NK-92 (cell line): ENCODE measurements around the gene ERC1.
"Not testable (repeated sequence)": the region's sequence is repeated elsewhere in the genome, so short reads cannot be mapped to it uniquely, and the experiment has no call there.

Experiments used
- DNase-seq: peaks from one replicate; lab custom pipeline; 2025; ENCODE audit not compliant: unreplicated experiment; lab: John Stamatoyannopoulos, UW

Gene ERC1

DNA sequence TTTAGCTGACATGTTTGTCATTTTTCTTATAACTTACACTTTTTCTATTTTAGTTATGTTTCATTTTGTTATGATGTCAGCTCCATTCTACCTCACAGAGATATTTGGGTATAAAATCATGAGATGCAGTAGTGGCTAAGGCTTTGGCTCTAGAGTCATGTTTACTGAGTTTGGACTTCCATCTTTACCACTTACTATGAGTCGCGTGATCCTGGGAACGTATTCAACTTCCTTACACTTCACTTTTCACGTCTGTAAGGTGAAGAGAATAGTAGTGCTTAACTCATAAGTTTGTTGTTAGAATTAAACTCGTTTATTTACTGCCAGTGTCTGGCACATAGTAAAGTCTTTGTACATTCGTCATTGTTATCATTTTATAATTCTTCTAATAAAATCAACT lies 126.3 kb downstream of the ERC1 start:
- no peak for DNase-seq

- DNase-seq = peak; percentile 12
Measured at GRCh38 chr12:1117970-1118563, 127.0 kb downstream of the ERC1 start.

DNA sequence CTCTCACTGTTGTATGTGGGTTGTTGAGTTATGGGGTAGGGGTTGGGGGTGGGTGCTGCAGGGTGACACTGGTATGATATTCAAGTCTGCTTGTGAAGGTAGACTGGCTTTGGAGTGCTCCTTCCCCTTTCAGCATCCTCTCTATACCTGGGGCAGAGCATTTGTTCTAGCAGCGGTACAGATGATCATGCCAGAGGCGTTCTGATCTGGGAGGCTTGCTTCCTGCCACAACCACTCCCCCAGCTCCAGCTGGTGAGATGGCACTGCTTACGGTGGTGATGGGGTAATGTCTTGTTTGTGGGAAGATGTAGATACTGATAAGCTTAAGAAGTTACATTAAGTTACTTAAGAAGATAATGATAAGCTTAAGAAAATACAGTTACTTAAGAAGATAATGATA lies 131.8 kb downstream of the ERC1 start:
- DNase-seq = no peak

GRCh38 chr12:1126091-1126490 lies 135.1 kb downstream of the ERC1 start:
- DNase-seq = no peak

DNA sequence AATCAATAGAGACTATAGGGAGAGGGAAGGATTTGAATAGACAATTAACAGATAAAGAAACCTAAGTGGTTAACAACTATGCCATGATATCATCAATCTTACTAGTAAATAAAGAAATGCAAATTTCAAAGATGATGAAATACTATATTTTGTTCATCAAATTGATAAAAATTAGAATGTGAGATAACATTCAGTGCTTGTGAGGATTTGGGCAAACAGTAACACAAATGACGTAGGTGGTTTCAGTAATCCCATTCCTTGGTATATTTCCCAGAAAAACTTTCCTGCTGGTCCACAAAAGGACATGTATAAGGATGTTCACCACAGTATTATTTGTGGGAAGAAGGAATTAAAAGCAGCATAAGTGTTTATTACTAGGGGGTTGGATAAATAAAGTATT lies 136.0 kb downstream of the ERC1 start:
- no peak for DNase-seq

DNA sequence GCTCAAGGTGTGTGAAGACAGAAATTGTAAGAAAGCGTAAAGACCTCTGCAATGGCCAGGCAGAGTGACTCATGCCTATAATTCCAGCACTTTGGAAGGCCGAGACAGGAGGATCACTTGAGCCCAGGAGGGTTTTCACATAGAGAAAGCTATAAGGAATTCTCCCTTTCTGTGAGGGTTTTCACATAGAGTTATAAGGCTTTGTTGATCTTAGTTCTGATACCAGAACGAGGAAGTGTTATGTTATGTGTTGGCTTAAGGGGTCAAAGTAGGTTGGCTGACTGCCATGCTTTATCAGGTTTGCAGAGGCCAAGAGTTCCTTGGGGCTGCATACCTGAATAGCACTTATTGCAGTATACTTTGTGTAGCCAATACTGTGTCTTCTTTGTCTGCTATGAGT lies 139.1 kb downstream of the ERC1 start:
- DNase-seq = no peak

GRCh38 chr12:1130571-1130970 lies 139.5 kb downstream of the ERC1 start:
- no peak for DNase-seq

DNA sequence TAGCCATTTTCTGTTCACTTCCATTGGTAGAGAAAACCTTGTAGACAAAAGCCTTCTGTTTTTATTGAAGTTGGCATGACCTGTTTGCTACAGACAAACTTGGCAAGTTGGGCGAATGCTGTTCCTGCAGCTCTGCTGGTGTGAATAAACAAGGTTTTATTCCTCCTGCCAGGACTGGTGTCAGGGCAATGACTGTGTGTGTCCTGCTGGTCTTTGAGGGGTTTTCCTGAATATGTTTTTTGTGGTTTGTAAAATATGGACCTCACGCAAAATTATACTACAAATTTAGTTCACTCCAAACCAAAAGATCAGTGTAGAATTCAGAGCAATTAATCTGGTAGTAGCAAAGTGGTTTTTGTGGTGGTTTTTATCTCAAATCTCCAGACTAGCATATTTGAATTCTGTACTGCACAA lies 140.8 kb downstream of the ERC1 start:
- no peak for DNase-seq

- DNase-seq = no peak
Measured at GRCh38 chr12:1132311-1132710, 141.3 kb downstream of the ERC1 start.

- DNase-seq = no peak
Measured at GRCh38 chr12:1138691-1139090, 147.7 kb downstream of the ERC1 start.

DNA sequence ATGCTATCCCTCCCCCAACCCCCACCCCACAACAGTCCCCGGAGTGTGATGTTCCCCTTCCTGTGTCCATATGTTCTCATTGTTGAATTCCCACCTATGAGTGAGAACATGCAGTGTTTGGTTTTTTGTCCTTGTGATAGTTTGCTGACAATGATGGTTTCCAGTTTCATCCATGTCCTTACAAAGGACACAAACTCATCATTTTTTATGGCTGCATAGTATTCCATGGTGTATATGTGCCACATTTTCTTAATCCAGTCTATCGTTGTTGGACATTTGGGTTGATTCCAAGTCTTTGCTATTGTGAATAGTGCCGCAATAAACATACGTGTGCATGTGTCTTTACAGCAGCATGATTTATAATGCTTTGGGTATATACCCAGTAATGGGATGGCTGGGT lies 155.7 kb downstream of the ERC1 start:
- DNase-seq = not testable (repeated sequence)

GRCh38 chr12:1147821-1148220 lies 156.8 kb downstream of the ERC1 start:
- no peak for DNase-seq

DNA sequence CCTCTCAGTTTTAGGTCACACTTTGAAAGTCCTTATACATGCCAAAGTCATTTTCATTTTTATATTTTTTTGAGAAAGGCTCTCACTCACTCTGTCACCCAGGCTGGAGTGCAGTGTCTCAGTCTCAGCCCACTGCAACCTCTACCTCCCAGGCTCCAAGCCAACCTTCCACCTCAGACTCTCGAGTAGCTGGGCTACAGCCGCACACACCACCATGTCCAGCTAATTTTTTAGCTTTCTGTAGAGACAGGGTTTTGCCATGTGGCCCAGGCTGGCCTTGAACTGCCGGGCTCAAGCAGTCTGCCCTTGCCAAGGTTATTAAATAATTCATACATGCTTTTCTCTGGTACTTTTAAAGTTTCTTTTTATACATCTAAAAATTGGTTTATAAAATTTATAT lies 166.0 kb downstream of the ERC1 start:
- no peak for DNase-seq

- DNase-seq = no peak
Measured at GRCh38 chr12:1161197-1161596, 170.2 kb downstream of the ERC1 start.

DNA sequence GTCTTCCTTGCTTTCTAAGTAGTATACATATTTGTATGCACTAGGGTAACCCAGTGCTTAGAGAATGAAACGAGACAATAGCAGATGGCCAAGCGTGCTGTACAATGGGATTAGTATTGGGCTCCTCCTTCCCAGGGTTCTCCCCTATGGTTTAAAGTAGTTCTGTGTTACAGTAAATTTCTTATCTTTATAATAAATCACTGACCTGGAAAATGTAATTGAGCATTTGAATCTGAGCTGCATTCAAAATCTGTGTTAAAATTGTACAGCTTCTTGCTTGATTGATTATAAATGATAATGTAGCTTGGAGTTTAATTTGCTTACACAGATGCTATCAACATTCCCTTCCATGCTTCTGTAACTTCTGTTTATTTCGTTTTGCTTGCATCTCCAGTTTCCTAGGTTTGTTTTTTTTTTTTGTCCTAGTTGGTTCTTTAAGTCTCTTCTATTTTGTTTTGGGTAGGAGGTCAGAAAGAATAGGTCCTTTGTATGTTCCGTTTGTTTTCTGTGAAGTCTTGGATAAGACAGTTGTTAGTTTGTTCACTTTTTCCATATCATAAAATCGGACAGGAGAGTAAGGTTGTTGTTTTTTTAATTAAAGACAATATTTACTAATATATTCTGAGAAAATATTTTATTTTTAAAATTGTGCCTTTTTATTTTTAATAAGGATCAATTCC lies 171.2 kb downstream of the ERC1 start:
- no peak for DNase-seq

DNA sequence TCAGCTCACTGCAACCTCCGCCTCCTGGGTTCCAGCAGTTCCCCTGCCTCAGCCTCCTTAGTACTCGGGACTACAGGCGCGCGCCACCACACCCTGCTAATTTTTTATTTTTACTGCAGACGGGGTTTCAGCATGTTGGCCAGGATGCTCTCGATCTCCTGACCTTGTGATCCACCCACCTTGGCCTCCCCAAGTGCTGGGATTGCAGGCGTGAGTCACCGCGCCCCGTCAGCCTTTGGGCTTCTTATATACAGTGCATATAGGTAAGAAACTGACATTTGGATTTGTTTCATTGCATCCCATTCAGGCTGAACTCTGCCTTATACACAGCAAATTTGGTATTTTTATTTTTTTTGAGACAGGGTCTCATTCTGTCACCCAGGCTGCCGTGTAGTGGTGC lies 176.8 kb downstream of the ERC1 start:
- DNase-seq = no peak

DNA sequence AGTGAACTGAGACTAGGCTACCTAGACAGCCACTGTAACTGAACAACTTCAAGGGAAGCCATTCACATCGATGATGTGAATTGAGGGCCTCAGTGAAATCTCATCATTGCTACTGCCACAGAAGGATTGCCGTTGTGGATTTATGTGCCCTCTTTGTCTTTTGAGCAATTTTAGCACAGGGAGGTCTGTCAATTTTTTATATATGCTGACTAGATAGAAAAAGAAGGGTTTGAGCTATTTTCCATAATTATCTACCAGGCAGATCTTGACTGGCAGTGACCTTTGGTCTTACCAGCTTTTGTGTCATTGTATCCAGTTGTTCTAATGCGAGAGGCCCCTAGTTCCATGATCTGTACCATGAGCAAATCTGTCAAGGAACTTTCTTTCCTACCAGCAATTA lies 179.4 kb downstream of the ERC1 start:
- DNase-seq = no peak

GRCh38 chr12:1171657-1172408 lies 180.8 kb downstream of the ERC1 start:
- DNase-seq = no peak

DNA sequence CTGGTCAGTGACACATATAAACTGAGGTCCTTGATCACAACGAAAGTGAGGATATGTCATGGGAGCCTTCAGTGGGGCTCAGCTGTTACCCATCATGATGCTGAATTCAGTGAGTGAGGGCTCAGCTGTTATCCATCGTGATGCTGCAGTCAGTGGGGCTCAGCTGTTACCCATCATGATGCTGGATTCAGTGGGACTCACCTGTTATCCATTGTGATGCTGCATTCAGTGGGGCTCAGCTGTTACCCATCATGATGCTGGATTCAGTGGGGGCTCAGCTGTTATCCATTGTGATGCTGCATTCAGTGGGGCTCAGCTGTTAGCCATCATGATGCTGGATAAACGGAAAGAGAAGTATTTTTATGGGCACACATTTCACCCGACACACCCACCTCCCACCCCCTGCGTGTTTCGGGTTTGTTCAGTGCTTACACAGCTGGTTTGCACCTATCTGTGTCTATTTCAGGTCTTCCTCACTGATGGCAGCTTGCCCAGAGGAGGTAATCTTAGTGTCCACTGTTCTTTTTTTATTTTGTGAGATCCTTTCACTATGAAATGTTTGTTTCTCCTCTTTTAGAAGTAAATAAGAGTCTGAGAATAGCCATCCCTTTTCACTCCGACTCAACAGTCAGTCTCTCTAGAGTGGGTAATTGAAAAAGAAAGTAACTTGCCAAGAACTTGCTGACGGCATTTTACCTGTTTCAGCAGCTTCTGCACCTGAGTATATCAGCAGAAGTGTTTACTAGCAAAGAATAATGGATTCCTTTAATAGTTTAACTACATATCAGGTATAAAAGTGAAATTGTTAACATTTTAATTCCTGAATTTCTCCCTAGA lies 183.0 kb downstream of the ERC1 start:
- DNase-seq = no peak

GRCh38 chr12:1174659-1175058 lies 183.6 kb downstream of the ERC1 start:
- DNase-seq = no peak

DNA sequence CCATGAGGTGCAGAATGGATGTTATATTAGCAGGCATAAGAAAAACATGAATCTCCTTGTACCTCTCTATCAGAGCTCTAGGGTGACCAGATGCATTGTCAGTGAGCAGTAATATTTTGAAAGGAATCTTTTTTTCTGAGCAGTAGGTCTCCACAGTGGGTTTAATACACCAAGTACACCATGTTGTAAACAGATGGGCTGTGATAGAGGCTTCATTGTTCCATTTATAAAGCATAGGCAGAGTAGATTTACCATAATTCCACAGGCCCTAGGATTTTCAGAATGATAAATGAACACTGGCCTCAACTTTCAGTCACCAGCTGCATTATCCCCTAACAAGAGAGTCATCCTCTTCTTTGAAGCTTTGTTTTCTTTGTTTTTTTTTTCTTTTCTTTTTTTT lies 185.2 kb downstream of the ERC1 start:
- DNase-seq = no peak

DNA sequence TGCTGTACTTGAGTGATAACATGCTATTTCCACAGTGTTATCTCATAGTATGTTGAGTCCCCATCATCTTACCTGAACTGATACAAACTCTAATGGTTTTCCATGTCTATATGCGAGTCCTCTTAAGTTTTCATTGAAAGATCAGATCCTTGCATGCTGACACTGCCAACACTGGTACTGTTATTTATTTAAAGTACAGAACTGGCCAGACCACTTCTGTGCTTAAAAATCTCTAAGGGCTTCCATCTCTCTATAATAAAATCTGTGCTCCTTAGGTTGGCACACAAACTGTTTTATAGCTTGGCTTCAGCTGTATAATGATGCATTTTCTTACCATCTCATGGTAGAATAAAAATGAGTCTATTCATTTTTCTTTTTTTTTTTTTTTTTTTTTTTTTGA lies 188.1 kb downstream of the ERC1 start:
- no peak for DNase-seq
